T-helper 1 cell treated with Interleukin-12 subunit alpha and Interleukin-12 subunit beta and Interleukin-4 antibody, amounts not matched to agents 30 μg/mL and 1 μg/mL, for 36 hours (primary cell): Measurements from ENCODE around the gene TMEM250.

ENCODE experiments used
- H3K27ac Mint-ChIP-seq: one replicate; pipeline ENCODE4 v1.8.0; 2021; ENCODE audit warnings: mild to moderate bottlenecking, mixed read lengths
- H3K27me3 Mint-ChIP-seq: one replicate; pipeline ENCODE4 v1.8.0; 2021; ENCODE audit warnings: low read depth, mixed read lengths
- H3K36me3 Mint-ChIP-seq: one replicate; pipeline ENCODE4 v1.8.0; 2021; ENCODE audit warnings: low read depth, mixed read lengths
- H3K4me1 Mint-ChIP-seq: one replicate; pipeline ENCODE4 v1.8.0; 2021; ENCODE audit warnings: low read depth, mixed read lengths
- H3K4me3 Mint-ChIP-seq: one replicate; pipeline ENCODE4 v1.8.0; 2021; ENCODE audit warnings: mild to moderate bottlenecking, moderate library complexity, mixed read lengths
- H3K9me3 Mint-ChIP-seq: one replicate; pipeline ENCODE4 v1.8.0; 2021; ENCODE audit warnings: mixed read lengths

TMEM250 gene

GRCh38 chr9:136128436-136128835 lies 9.8 kb upstream of the TMEM250 start:
- Mint-ChIP-seq H3K4me1 (no peaks in the 10 kb centered on the region), H3K27me3 (peaks cover 16% of the 10 kb centered on the region)

GRCh38 chr9:136127313-136127712 lies 8.6 kb upstream of the TMEM250 start:
- Mint-ChIP-seq H3K27me3 (peaks cover 14% of the 10 kb centered on the region), H3K27ac (no peak overlapping the region), H3K9me3 (no peaks in the 10 kb centered on the region), H3K36me3 (no peaks in the 10 kb centered on the region), H3K4me3 (no peak overlapping the region), H3K4me1 (no peaks in the 10 kb centered on the region)

More at GRCh38 chr9:136128436-136128835, 9.8 kb upstream of the TMEM250 start:
- H3K4me3 Mint-ChIP-seq, result no peak overlapping the region
- H3K36me3 Mint-ChIP-seq, result no peaks in the 10 kb centered on the region
- no peak overlapping the region for H3K27ac Mint-ChIP-seq
- H3K9me3 Mint-ChIP-seq, result no peaks in the 10 kb centered on the region

GRCh38 chr9:136124976-136125692 lies 6.5 kb upstream of the TMEM250 start:
- no peak overlapping the region for H3K4me3 Mint-ChIP-seq
- H3K4me1 Mint-ChIP-seq, result no peaks in the 10 kb centered on the region
- peaks cover 4% of the 10 kb centered on the region for H3K27me3 Mint-ChIP-seq
- H3K36me3 Mint-ChIP-seq, result no peaks in the 10 kb centered on the region
- no peak overlapping the region for H3K27ac Mint-ChIP-seq
- no peaks in the 10 kb centered on the region for H3K9me3 Mint-ChIP-seq

GRCh38 chr9:136122425-136123383 lies 4.0 kb upstream of the TMEM250 start:
- Mint-ChIP-seq H3K27me3 (no peaks in the 10 kb centered on the region), H3K9me3 (no peaks in the 10 kb centered on the region), H3K36me3 (no peaks in the 10 kb centered on the region), H3K27ac (no peak overlapping the region), H3K4me3 (no peak overlapping the region), H3K4me1 (no peaks in the 10 kb centered on the region)

GRCh38 chr9:136121801-136122200 lies 3.1 kb upstream of the TMEM250 start:
- no peaks in the 10 kb centered on the region for H3K9me3 Mint-ChIP-seq
- H3K27ac Mint-ChIP-seq, result no peak overlapping the region
- no peak overlapping the region for H3K4me3 Mint-ChIP-seq
- H3K36me3 Mint-ChIP-seq, result no peaks in the 10 kb centered on the region
- H3K27me3 Mint-ChIP-seq, result no peaks in the 10 kb centered on the region
- H3K4me1 Mint-ChIP-seq, result no peaks in the 10 kb centered on the region

GRCh38 chr9:136120438-136120844 lies 1.8 kb upstream of the TMEM250 start:
- Mint-ChIP-seq H3K36me3 (no peaks in the 10 kb centered on the region), H3K27me3 (no peaks in the 10 kb centered on the region), H3K27ac (no peak overlapping the region), H3K4me1 (no peaks in the 10 kb centered on the region), H3K4me3 (no peak overlapping the region), H3K9me3 (no peaks in the 10 kb centered on the region)

- Mint-ChIP-seq H3K27ac (no peak overlapping the region), H3K4me3 (peak overlapping the region; percentile 65), H3K27me3 (no peaks in the 10 kb centered on the region), H3K9me3 (no peaks in the 10 kb centered on the region), H3K4me1 (peaks cover 3% of the 10 kb centered on the region), H3K36me3 (peaks cover 1% of the 10 kb centered on the region)
These were observed 1.3 kb upstream of the TMEM250 start for GRCh38 chr9:136119883-136120393.

GRCh38 chr9:136119061-136119882 lies 597 bp upstream of the TMEM250 start:
- H3K36me3 Mint-ChIP-seq, result peaks cover 4% of the 10 kb centered on the region
- H3K27me3 Mint-ChIP-seq, result no peaks in the 10 kb centered on the region
- H3K4me1 Mint-ChIP-seq, result peaks cover 7% of the 10 kb centered on the region
- peak overlapping the region; percentile 65 for H3K27ac Mint-ChIP-seq
- peak overlapping the region; percentile 82 for H3K4me3 Mint-ChIP-seq
- H3K9me3 Mint-ChIP-seq, result no peaks in the 10 kb centered on the region

- peak overlapping the region; percentile 77 for H3K4me3 Mint-ChIP-seq
- H3K27ac Mint-ChIP-seq, result peak overlapping the region; percentile 57
- H3K9me3 Mint-ChIP-seq, result no peaks in the 10 kb centered on the region
- peaks cover 18% of the 10 kb centered on the region for H3K4me1 Mint-ChIP-seq
- H3K27me3 Mint-ChIP-seq, result no peaks in the 10 kb centered on the region
- peaks cover 8% of the 10 kb centered on the region for H3K36me3 Mint-ChIP-seq
These were observed 757 bp downstream of the TMEM250 start for GRCh38 chr9:136117916-136118319.

- no peaks in the 10 kb centered on the region for H3K9me3 Mint-ChIP-seq
- peaks cover 19% of the 10 kb centered on the region for H3K4me1 Mint-ChIP-seq
- peak overlapping the region; percentile 77 for H3K4me3 Mint-ChIP-seq
- peaks cover 8% of the 10 kb centered on the region for H3K36me3 Mint-ChIP-seq
- peak overlapping the region; percentile 57 for H3K27ac Mint-ChIP-seq
- no peaks in the 10 kb centered on the region for H3K27me3 Mint-ChIP-seq
These were observed 1.3 kb downstream of the TMEM250 start for GRCh38 chr9:136117291-136117915.

GRCh38 chr9:136116360-136117098 lies 2.1 kb downstream of the TMEM250 start:
- no peak overlapping the region for H3K4me3 Mint-ChIP-seq
- H3K36me3 Mint-ChIP-seq, result peaks cover 8% of the 10 kb centered on the region
- H3K4me1 Mint-ChIP-seq, result peaks cover 24% of the 10 kb centered on the region
- no peaks in the 10 kb centered on the region for H3K9me3 Mint-ChIP-seq
- no peaks in the 10 kb centered on the region for H3K27me3 Mint-ChIP-seq
- H3K27ac Mint-ChIP-seq, result no peak overlapping the region

- Mint-ChIP-seq H3K36me3 (peaks cover 8% of the 10 kb centered on the region), H3K27ac (no peak overlapping the region), H3K9me3 (no peaks in the 10 kb centered on the region), H3K4me1 (peaks cover 26% of the 10 kb centered on the region), H3K4me3 (no peak overlapping the region), H3K27me3 (no peaks in the 10 kb centered on the region)
These were observed 2.9 kb downstream of the TMEM250 start for GRCh38 chr9:136115641-136116359.

- peak overlapping the region; percentile 31 for H3K27ac Mint-ChIP-seq
- H3K27me3 Mint-ChIP-seq, result no peaks in the 10 kb centered on the region
- H3K4me1 Mint-ChIP-seq, result peaks cover 29% of the 10 kb centered on the region
- H3K9me3 Mint-ChIP-seq, result no peaks in the 10 kb centered on the region
- H3K36me3 Mint-ChIP-seq, result peaks cover 8% of the 10 kb centered on the region
- H3K4me3 Mint-ChIP-seq, result no peak overlapping the region
These were observed 3.5 kb downstream of the TMEM250 start for GRCh38 chr9:136115206-136115605.
